Prostate gland (tissue), 2 donors: ENCODE data around the gene KLHL29. TPM values are rescaled to one million over a fixed set of nuclear protein-coding genes. Genes with fewer than 3 reads are reported as not detected.

Experiments used
- DNase-seq: peaks from one replicate; pipeline ENCODE4 v3.0.0-alpha.2; 2019; ENCODE audit warnings: low spot score
- H3K27ac ChIP-seq, 2 donors: fragments of 200-600 bp; sonication (generic); 2 replicates each; pipeline ENCODE4 v1.5.1; 2017 to 2019
- H3K27me3 ChIP-seq: fragments of 200-600 bp; sonication (generic); replicated peaks from 2 replicates; pipeline ENCODE4 v1.5.1; 2019; ENCODE audit not compliant: insufficient read depth
- H3K36me3 ChIP-seq, 2 donors: fragments of 200-600 bp; sonication (generic); 1 replicate in 1 of 2; 2 replicates in 1 of 2; pipeline versions ENCODE4 v1.5.1 to v1.8.1; 2017 to 2019
- H3K4me1 ChIP-seq: fragments of 200-600 bp; sonication (generic); replicated peaks from 2 replicates; pipeline ENCODE4 v1.5.1; 2019
- H3K4me3 ChIP-seq, 2 donors: fragments of 200-600 bp; sonication (generic); 2 replicates each; pipeline ENCODE4 v1.5.1; 2017 to 2019
- H3K9me3 ChIP-seq: fragments of 200-600 bp; sonication (generic); 2 replicates; pipeline ENCODE4 v1.5.1; 2017
- POLR2A ChIP-seq: fragments of 450-650 bp; IDR thresholded peaks from one replicate; pipeline ENCODE4 v1.6.1; 2016; ENCODE audit warnings: antibody characterized with exemption, mild to moderate bottlenecking
- POLR2AphosphoS5 ChIP-seq: sonication (generic); formaldehyde crosslinking; IDR thresholded peaks from one replicate; pipeline ENCODE4 v1.6.1; 2017; ENCODE audit warnings: antibody characterized with exemption
- WGBS: methylation state at CpG from one replicate; pipeline ENCODE4 v1.1.5; 2018; 5-methylcytosine and 5-hydroxymethylcytosine counted together
- intact Hi-C: fragments of 100-400 bp; cut with DNase I; formaldehyde crosslinking; loops from one replicate; pipeline ENCODE4 v1.14.2; 2022
- total RNA-seq, 2 donors: library from RNA; depleted of rRNA; stranded (reverse); fragments of >200 nt; gene quantifications; one replicate each; pipeline ENCODE4 v1.1.0, GENCODE V29; 2016
- TF ChIP-seq, protein P1 (sequence below), 4 experiments: fragments of 200-600 bp in 2 of 4; fragments of 450-650 bp in 2 of 4; sonication (generic) in 2 of 4; IDR thresholded peaks; 1 replicate in 3 of 4; 2 replicates in 1 of 4; pipeline ENCODE4 v1.5.1; 2016 to 2019; ENCODE audit warnings: antibody characterized with exemption in 4 of 4, mild to moderate bottlenecking in 2 of 4, moderate library complexity in 2 of 4

The KLHL29 gene
- total RNA-seq, 2 donors from 2014 or later: 23.3 to 24.8 TPM

DNA sequence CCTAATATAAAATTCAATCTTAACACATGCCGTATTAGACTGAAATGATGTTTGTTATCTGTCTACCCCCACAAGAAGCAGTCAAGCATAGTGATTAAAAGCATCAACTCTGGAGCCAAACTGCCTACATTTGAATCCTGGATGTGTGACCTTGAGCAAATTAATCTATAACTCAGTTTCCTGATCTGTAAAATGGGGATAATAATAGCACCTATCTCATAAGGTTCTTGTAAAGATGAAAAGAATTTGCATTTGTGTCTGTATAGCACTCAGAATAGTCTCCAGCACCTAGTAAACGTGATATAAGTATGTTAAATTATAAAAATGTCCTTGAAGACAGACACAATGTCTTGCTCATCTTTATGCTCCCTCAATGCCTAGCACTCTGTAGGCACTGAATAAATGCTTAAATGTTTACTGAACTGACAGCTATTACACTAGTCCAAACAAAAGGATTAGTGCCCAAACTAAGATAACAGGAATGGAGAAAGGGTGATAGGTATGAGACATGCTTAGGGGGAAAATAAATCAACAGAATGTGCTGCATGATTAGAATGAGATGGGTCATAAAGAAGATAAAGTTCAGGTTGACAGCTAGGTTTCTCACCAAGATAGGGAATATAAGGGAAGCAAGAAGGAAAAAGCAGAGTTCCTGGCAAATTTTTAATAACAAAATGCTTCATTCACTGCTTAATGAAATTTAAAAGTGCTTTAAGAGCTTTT is 361.3 kb downstream of the KLHL29 start:
- no peak for DNase-seq
- Histone ChIP-seq H3K27me3 (no peaks in the 10 kb centered on the region), H3K4me1 (no peaks in the 10 kb centered on the region), H3K36me3 (no peaks in the 10 kb centered on the region), H3K27ac (no peak overlapping the region), H3K4me3 (no peak overlapping the region), H3K9me3 (no peaks in the 10 kb centered on the region)
- WGBS: 63% methylated on average over 2 of the region's 2 CpGs
- TF ChIP-seq POLR2AphosphoS5 (no peak), POLR2A (no peak)
- TF ChIP-seq, protein P1, sequence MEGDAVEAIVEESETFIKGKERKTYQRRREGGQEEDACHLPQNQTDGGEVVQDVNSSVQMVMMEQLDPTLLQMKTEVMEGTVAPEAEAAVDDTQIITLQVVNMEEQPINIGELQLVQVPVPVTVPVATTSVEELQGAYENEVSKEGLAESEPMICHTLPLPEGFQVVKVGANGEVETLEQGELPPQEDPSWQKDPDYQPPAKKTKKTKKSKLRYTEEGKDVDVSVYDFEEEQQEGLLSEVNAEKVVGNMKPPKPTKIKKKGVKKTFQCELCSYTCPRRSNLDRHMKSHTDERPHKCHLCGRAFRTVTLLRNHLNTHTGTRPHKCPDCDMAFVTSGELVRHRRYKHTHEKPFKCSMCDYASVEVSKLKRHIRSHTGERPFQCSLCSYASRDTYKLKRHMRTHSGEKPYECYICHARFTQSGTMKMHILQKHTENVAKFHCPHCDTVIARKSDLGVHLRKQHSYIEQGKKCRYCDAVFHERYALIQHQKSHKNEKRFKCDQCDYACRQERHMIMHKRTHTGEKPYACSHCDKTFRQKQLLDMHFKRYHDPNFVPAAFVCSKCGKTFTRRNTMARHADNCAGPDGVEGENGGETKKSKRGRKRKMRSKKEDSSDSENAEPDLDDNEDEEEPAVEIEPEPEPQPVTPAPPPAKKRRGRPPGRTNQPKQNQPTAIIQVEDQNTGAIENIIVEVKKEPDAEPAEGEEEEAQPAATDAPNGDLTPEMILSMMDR (IDR thresholded peaks at IDR 0.05): no peak
- intact Hi-C loops: no loop called here

DNA sequence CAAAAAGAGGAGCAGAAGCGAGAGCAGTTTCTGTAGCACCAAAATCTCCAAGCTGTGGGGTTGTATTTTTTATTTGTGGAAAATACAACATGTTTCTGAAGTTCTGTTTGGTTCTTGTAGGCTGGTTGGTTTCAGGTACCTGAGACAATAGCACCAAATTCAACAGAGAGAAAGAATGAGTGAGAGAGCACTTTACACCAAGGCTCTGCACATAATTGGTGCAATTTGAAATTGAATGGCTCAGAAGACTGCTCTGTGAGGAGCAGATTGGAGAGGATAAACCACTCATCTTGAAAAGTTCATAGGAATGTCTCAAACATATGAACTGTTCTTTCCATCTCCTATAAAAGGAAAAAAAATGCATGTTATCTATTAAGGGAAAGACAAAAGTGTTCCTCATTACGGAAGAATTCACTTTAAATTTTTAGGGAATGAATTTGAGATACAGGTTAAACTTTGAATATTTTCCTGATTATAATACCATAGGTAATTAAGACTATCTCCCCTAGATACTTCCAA is 366.8 kb downstream of the KLHL29 start:
- WGBS: 94% methylated on average over 2 of the region's 2 CpGs
- intact Hi-C loops: loop anchor here (10.0 kb wide), 1 partner anchor 127 kb away; no protein-coding TSS in a partner anchor
- H3K9me3 ChIP-seq: no peaks in the 10 kb centered on the region

DNA sequence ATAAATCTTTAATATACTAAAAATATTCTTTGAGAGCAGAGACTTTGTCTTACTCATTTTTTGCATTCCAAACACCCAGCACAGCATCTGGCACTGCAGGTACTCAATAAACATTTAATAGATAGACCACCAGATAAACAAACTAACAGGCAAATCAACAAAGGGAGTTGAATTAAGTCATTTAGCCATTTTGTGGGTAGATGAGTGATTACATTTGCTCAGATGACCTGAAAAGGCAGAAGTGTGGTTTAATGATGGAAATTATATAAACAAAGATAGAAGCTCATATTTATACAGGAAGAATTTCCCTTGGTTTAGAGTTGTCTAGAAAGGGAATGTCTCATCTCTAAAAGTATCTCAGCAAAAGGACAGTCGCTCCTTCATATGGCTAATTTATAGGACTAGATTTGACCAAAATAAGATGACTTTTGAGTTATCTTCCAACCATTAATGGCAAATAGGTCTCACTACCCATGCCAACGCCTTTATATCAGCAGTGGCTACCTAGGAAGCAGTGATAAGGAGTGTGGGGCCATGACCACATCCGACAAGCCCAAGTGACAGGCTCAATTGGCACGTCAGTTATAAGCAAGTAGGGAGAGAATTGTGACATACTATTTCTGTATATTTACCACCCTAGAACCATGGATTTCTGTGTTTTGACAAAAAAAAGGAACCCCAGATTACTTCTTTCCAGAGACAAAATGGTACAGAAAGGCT is 368.5 kb downstream of the KLHL29 start:
- H3K27ac ChIP-seq: no peak overlapping the region
- DNase-seq: no peak
- intact Hi-C loops: loop anchor here (10.0 kb wide), 1 partner anchor 129 kb away; no protein-coding TSS in a partner anchor

More for the DNA sequence above, 366.8 kb downstream of the KLHL29 start:
- Histone ChIP-seq H3K27me3 (no peaks in the 10 kb centered on the region), H3K36me3 (no peaks in the 10 kb centered on the region), H3K4me3 (no peak overlapping the region), H3K4me1 (no peaks in the 10 kb centered on the region), H3K27ac (no peak overlapping the region)
- TF ChIP-seq POLR2A: no peak
- TF ChIP-seq, protein P1 (IDR thresholded peaks at IDR 0.05): no peak
- TF ChIP-seq POLR2AphosphoS5: no peak
- DNase-seq: no peak

DNA sequence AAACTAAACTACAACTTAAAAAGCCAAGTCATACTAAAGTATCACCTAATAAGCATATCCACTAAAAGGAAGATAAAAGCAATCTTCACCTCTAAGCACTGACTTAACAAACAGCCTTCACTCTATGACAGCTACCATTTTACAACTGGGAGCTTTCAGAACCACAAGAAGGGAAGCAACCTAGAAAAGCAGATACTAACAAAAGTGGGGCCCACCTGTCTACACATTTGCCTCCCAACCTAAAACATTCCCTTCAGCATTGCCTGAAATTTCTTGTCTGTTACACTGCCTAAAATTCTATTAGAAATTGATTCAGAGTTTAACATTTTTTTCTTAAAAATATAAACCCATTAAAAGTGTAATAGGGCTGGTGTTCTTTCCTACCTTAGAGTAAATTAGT is 370.0 kb downstream of the KLHL29 start:
- no peaks in the 10 kb centered on the region for H3K4me1 ChIP-seq
- no peaks in the 10 kb centered on the region for H3K27me3 ChIP-seq
- H3K36me3 ChIP-seq: no peaks in the 10 kb centered on the region
- intact Hi-C loops: loop anchor here (10.0 kb wide), 1 partner anchor 130 kb away; no protein-coding TSS in a partner anchor
- no peaks in the 10 kb centered on the region for H3K9me3 ChIP-seq
- H3K4me3 ChIP-seq: no peak overlapping the region
- no peak for DNase-seq
- no peak overlapping the region for H3K27ac ChIP-seq
- TF ChIP-seq, protein P1 (IDR thresholded peaks at IDR 0.05): no peak
- TF ChIP-seq POLR2AphosphoS5 (no peak), POLR2A (no peak)

More for the DNA sequence above, 368.5 kb downstream of the KLHL29 start:
- Histone ChIP-seq H3K4me3 (no peak overlapping the region), H3K4me1 (no peaks in the 10 kb centered on the region), H3K27me3 (no peaks in the 10 kb centered on the region), H3K9me3 (no peaks in the 10 kb centered on the region), H3K36me3 (no peaks in the 10 kb centered on the region)
- TF ChIP-seq, protein P1 (IDR thresholded peaks at IDR 0.05): no peak
- TF ChIP-seq POLR2AphosphoS5 (no peak), POLR2A (no peak)
- WGBS: 90% methylated on average over 4 of the region's 4 CpGs
